GM21360 (cell line): Measurements from ENCODE around the gene IMMP2L.

ENCODE experiments used
- ATAC-seq: cut with Tn5 transposase; IDR thresholded peaks from one replicate; pipeline ENCODE4 v1.9.1; 2021; ENCODE audit warnings: mild to moderate bottlenecking, moderate library complexity; ENCODE audit not compliant: unreplicated experiment

Gene IMMP2L

GRCh38 chr7:111012799-111013675 lies 549.3 kb downstream of the IMMP2L start:
- peak; percentile 98 for ATAC-seq

GRCh38 chr7:111012149-111012548 lies 550.1 kb downstream of the IMMP2L start:
- ATAC-seq, result no peak

DNA sequence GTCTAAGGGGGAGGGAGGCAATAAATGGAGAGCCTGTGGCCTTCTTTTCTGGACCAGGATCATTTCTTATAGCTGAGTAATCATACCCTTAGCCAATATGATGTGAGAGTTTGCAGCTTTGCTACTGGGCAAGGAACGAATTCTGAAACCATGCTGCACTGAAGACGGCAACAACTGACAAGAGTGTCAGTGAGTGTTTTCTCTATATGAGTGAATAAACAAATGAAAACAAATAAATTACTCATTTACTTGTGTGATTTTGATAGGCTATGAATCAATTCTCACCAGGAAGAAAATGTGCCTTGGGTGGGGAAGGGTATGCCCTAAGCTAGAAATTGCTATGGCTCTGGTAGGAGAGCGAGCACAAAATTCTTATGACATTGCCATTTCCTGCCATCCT lies 550.8 kb downstream of the IMMP2L start:
- ATAC-seq, result no peak

DNA sequence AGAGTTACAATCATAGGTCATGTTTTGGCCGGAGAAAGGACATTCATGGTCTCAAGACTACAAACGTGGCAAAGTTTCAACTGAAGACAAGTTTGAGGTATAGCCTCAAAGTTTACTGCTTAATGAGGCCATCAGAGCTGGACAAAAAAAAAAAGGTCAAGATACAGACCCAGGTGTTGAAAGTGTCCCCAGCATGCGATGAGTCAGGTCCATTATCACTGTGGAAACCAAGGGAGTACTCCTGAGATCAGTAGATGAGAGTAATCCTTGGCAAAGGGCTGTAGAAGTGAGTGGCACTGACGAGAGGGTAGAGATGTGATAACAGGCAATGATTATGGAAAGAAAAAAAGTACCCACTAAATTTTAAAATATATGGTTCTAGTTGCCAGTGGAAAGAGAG lies 551.5 kb downstream of the IMMP2L start:
- no peak for ATAC-seq

DNA sequence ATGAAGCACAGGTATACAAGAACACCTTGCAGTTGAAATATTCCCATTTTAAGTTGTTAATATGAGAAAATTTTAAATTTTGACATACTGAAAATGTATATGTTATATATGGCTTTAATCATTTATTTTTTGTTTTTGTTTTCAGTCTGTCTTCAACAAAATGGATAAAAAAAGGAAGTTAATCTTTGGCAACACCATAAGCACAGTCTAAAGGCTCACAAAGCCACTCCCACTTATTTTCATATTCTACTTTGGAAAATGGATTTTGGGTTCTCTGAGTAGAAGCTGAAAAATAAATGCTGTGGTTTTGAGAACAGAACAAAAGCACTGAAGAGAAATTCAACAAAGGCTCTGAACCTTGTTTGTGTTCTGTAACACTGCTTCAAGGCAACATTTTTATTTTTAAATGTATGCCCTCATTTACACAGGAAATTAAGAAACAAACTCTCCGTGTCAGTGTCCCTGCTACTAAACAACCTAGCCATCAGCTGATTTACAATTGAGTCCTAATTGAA lies 552.7 kb downstream of the IMMP2L start:
- no peak for ATAC-seq

GRCh38 chr7:111006691-111007090 lies 555.6 kb downstream of the IMMP2L start:
- no peak for ATAC-seq

GRCh38 chr7:111006040-111006439 lies 556.3 kb downstream of the IMMP2L start:
- no peak for ATAC-seq

- ATAC-seq, result no peak
Measured at GRCh38 chr7:111005445-111005844, 556.8 kb downstream of the IMMP2L start.

DNA sequence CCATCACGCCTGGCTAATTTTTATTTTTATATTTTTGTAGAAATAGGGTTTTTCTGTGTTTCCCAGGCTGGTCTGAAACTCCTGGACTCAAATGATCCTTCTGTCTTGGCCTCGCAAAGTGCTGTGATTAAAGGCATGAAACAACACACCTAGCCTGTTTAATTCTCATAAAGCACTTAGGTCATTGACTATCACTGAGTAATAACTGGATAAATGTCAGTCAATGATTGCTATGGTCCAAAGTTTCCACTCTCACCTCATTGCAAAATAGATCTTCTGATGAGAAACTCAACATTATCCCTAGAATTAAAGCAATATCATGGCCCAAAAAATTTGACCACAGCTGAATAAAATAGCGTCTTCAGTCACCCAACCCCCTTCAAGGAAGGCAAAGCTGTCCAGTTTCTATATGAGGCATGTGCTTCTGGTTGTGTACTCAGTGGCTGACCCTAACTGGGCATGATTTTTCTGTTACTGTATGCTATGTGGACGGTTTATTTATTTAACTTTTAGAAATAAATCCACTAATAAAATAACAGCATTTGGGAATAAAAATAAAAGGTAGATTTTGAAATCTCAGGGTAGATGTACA lies 557.9 kb downstream of the IMMP2L start:
- no peak for ATAC-seq

- no peak for ATAC-seq
Measured at GRCh38 chr7:111003883-111004282, 558.4 kb downstream of the IMMP2L start.

- no peak for ATAC-seq
Measured at GRCh38 chr7:110994028-110994967, 568.0 kb downstream of the IMMP2L start.

- ATAC-seq, result no peak
Measured at GRCh38 chr7:110988890-110989501, 573.3 kb downstream of the IMMP2L start.

DNA sequence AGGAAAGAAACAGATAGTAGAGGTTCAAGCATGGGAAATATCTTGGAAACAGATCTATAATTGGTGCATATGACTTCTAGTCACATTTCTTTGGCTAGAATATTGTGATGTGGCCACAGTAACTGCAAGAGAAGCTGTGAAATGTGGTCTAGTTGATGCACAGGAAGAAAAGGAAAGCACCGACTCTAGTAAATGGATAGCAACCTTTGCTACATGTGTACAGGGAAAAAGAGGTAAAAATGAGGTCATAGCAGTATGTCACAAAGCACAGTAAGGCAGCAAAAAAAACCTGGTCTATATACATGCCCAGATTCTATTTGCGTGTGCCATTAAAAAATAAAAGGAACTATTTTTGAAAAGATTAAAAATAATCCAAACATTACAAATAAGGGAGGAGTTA lies 573.9 kb downstream of the IMMP2L start:
- no peak for ATAC-seq

- no peak for ATAC-seq
Measured at GRCh38 chr7:110987127-110987693, 575.1 kb downstream of the IMMP2L start.

- no peak for ATAC-seq
Measured at GRCh38 chr7:110983822-110984456, 578.4 kb downstream of the IMMP2L start.

DNA sequence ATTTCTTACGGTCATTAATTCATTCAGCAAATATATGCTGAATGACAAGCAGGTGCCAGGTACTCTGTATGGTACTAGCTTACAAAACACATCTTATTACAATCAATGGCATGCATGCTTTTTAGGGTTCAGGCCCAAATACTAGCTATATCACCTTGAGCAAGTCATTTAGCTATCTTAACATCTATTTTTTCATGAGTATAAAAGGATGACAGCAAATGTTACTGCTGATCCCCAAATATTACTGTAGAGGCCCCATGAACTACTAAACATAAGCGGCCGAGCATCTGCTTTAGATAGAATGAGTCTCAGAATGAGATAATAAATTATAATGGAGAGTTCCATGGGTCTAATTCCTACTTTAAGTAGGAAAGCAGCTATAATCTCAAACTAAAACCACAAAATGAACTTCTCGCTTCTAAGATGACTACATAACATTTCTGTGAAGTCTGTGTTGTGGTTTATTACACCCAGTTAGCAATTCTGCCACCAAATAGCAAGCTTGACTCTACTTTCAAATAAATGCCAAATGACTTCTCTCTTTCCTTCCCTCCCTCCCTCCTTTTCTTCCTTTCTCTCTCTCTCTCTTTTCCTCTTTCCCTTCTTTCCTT lies 585.1 kb downstream of the IMMP2L start:
- no peak for ATAC-seq

DNA sequence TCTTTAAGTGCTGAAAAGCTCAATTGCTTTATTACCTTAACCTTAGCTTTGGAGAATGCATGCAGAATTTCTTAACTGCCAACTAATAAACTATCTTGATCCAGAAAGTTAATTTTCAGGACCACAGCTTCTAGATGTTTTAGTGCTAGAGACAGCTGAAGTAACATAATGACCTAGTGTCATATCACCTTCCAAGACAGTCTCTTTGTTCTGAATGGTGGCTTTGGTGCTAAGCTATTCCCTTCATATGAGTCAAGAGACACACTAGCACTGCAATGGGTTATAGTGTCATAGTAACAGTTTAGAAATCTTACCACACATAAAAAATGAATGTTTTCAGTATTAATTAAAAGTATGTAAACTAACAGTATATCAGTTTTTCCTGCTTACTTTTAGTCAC lies 586.8 kb downstream of the IMMP2L start:
- ATAC-seq, result no peak

- ATAC-seq, result no peak
Measured at GRCh38 chr7:110974441-110974840, 587.9 kb downstream of the IMMP2L start.

DNA sequence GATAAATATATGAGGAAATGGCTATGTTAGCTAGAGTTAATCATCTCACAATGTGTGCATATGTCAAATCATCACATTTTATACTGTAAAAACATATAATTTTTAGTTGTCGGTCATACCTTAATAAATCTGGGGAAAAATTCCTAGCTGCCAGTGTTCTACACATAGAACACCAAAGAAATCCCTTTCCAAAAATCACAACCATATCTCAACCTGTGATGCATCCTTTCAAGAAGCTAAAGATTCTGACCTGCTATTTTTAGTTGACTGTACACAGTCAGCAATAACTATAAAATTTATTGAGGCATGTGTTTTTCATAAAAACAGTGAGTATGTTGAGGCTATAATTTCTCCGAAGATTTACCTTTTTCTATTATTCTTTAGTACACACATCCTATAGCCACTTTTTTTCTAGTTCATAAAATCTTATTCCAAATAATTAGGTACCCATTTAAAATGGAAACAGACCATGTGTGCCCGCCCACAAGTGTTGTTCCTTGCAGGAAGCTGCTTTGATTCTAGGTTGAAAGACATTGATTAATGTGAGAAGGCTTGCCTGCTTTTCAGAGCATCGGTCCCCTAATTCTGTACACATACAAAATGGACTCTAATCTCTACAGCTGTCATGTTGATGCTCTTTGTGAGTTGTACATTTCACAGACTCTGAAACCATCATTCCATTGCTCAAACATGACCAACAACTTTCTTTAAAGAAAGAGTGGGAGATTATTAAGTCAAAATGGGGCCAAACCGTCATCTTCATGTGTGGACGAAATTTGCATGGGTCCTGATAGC lies 588.9 kb downstream of the IMMP2L start:
- no peak for ATAC-seq
